NCI-H146 (cell line): ENCODE data around the gene ATG5.
A peak's percentile ranks its signal among the peaks of the same experiment; 100 is the strongest.
"Not testable (repeated sequence)": the region's sequence is repeated elsewhere in the genome, so short reads cannot be mapped to it uniquely, and the experiment has no call there.

Experiments used
- DNase-seq: peaks from one replicate; lab custom pipeline; 2025; lab: John Stamatoyannopoulos, UW

ATG5 gene

GRCh38 chr6:106152952-106153351 lies 172.6 kb downstream of the ATG5 start:
- DNase-seq = no peak

- not testable (repeated sequence) for DNase-seq
Observed at GRCh38 chr6:106152476-106152875, 173.1 kb downstream of the ATG5 start.

- no peak for DNase-seq
Observed at GRCh38 chr6:106149472-106150069, 176.0 kb downstream of the ATG5 start.

- no peak for DNase-seq
Observed at GRCh38 chr6:106147476-106147875, 178.1 kb downstream of the ATG5 start.

GRCh38 chr6:106146852-106147351 lies 178.7 kb downstream of the ATG5 start:
- DNase-seq = no peak

- DNase-seq = peak; percentile 10
Observed at GRCh38 chr6:106145741-106146227, 179.8 kb downstream of the ATG5 start.

- DNase-seq = no peak
Observed at GRCh38 chr6:106145144-106145543, 180.4 kb downstream of the ATG5 start.

- DNase-seq = no peak
Observed at GRCh38 chr6:106143665-106144064, 181.9 kb downstream of the ATG5 start.

GRCh38 chr6:106142876-106143431 lies 182.6 kb downstream of the ATG5 start:
- DNase-seq = no peak

GRCh38 chr6:106141441-106142237 lies 183.9 kb downstream of the ATG5 start:
- DNase-seq = no peak

GRCh38 chr6:106138151-106138550 lies 187.4 kb downstream of the ATG5 start:
- DNase-seq = no peak

- DNase-seq = no peak
Observed at GRCh38 chr6:106136845-106137244, 188.7 kb downstream of the ATG5 start.

- DNase-seq = no peak
Observed at GRCh38 chr6:106135911-106136571, 189.5 kb downstream of the ATG5 start.

GRCh38 chr6:106134906-106135634 lies 190.5 kb downstream of the ATG5 start:
- DNase-seq = no peak
